ENCODE results near the gene C1orf35. TPM values are rescaled to one million over a fixed set of nuclear protein-coding genes. Genes with fewer than 3 reads are reported as not detected.

C1orf35 gene
- total and polyA plus RNA-seq, 2 of the 4 experiments (the other 2 are of a cell fraction), result 4.3 to 13.0 TPM

DNA sequence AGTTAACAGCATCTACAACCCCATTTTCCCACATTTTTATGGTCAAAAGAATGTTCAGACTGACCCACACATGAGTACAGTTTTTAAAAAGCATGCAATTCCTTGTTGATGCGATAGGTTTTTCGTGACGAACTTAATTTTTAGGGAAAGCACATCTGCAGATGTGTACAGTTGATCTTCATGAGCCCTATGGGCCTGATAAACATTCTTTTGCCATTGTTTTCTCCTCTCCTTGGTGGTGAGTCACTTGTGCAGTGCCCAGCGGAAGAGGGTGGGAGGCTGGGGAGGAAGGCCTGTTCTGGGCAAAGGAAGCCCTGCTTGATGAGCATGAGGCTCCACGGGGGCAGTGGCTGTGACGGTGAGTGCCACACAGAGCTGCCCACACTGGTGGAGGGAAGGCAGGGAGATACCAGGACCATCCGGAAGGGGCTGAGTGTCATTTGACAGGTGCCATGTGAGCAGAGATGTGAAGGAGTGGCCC lies 15.3 kb downstream of the C1orf35 start:
- H3K14ac ChIP-seq (replicated peaks; ENCODE audit: low read depth, low read length), result no peak overlapping the region
- H3K36me3 ChIP-seq (ENCODE audit: control insufficient read depth, insufficient read depth, low read length), result peaks cover 19% of the 10 kb centered on the region
- H3K18ac ChIP-seq (ENCODE audit: low read depth, low read length), result no peak overlapping the region
- H2AK5ac ChIP-seq (ENCODE audit: low read depth, low read length), result no peak overlapping the region
- no peak overlapping the region for H2BK15ac ChIP-seq (ENCODE audit: low read depth, low read length)
- peak; percentile 28 for ATAC-seq (ENCODE audit: low read depth)
- peak overlapping the region; percentile 71 for H2BK5ac ChIP-seq (ENCODE audit: low read depth, low read length, poor library complexity, severe bottlenecking)
- H4K91ac ChIP-seq (ENCODE audit: insufficient read depth, low read depth, low read length), result no peak overlapping the region
- 87% methylated on average over 2 of the region's 7 CpGs; no CpG with 5 or more reads in 1 of the 2 experiments for WGBS, 2 experiments (ENCODE audit: extremely low coverage in 2 of 2, insufficient read length in 1 of 2)
- peak overlapping the region; percentile 60 for H3K4me2 ChIP-seq (ENCODE audit: low read depth, low read length)
- ChIA-PET POLR2A (ENCODE audit: unreplicated experiment) (no interaction called here), CTCF (no interaction called here)
- peak overlapping the region; percentile 41; the same call in 1 of the 2 replicates for H3K27ac ChIP-seq (ENCODE audit: insufficient read depth, low read length)
- in situ Hi-C loops (cut with MboI; ENCODE audit: low sequenced_read_pairs), result loop anchor here (10.0 kb wide), 1 partner anchor 323 kb away; no protein-coding TSS in a partner anchor
- no peak overlapping the region for H2AFZ ChIP-seq (replicated peaks; ENCODE audit: low read length, poor library complexity)
- H3K56ac ChIP-seq (ENCODE audit: extremely low read depth, insufficient read depth, low read length), result no peak overlapping the region
- no peak overlapping the region for H2BK20ac ChIP-seq (ENCODE audit: low read depth, low read length)
- H3K4ac ChIP-seq (ENCODE audit: low read depth, low read length), result no peak overlapping the region
- H4K5ac ChIP-seq (ENCODE audit: low read depth, low read length), result no peak overlapping the region
- no peaks in the 10 kb centered on the region for H3K27me3 ChIP-seq (ENCODE audit: control insufficient read depth, insufficient read depth, low read length)
- H3K9me1 ChIP-seq (ENCODE audit: insufficient read depth, low read length), result peaks cover 48% of the 10 kb centered on the region
- BruUV-seq (replicated peaks), result no TSS peak
- H3K79me1 ChIP-seq (ENCODE audit: low read depth in 1 of 2, low read length in 2 of 2), result peaks cover 0 to 45% of the 10 kb centered on the region in 2 experiments; a peak in 1 of 4 replicates
- H4K20me1 ChIP-seq (ENCODE audit: insufficient read depth, low read length), result peaks cover 97% of the 10 kb centered on the region
- H3K4me1 ChIP-seq (ENCODE audit: control insufficient read depth, insufficient read depth, low read length), result peaks cover 39% of the 10 kb centered on the region
- peak overlapping the region; percentile 23 for H2AK9ac ChIP-seq (replicated peaks; ENCODE audit: low read depth, low read length, poor library complexity)
- intact Hi-C loops (cut with micrococcal nuclease), result loop anchor here (10.0 kb wide), 1 partner anchor 603 kb away; no protein-coding TSS in a partner anchor
- no peak overlapping the region for H2BK120ac ChIP-seq (ENCODE audit: low read depth, low read length)
- 0 out of 2 replicates have a peak overlapping the region, but pooled peaks have one; percentile 21 for H3K23ac ChIP-seq (ENCODE audit: low read depth, low read length)
- no peak overlapping the region for H4K8ac ChIP-seq (ENCODE audit: low read depth in 2 of 2, low read length in 2 of 2)
- dilution Hi-C loops (cut with HindIII; ENCODE audit: low sequenced_read_pairs, unreplicated experiment), result no loop called here
- H3K9ac ChIP-seq (ENCODE audit: low read depth, low read length), result no peak overlapping the region
- TF ChIP-seq, protein P1, sequence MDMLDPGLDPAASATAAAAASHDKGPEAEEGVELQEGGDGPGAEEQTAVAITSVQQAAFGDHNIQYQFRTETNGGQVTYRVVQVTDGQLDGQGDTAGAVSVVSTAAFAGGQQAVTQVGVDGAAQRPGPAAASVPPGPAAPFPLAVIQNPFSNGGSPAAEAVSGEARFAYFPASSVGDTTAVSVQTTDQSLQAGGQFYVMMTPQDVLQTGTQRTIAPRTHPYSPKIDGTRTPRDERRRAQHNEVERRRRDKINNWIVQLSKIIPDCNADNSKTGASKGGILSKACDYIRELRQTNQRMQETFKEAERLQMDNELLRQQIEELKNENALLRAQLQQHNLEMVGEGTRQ (IDR thresholded peaks at IDR 0.05; ENCODE audit: low read depth, low read length), result no peak
- TF ChIP-seq BHLHE40 (IDR thresholded peaks at IDR 0.05; ENCODE audit: low read depth, low read length), result no peak
- peak; percentile 36; the same call in 1 of the 2 replicates for TF ChIP-seq MAZ (IDR thresholded peaks at IDR 0.05; ENCODE audit: borderline replicate concordance, low read depth, low read length)
- TF ChIP-seq NFE2L2 (IDR thresholded peaks at IDR 0.05; ENCODE audit: low read depth, low read length), result no peak
- TF ChIP-seq CTCF (conservative IDR thresholded peaks at IDR 0.05; ENCODE audit: low read depth, low read length), result no peak
- TF ChIP-seq SMC3 (IDR thresholded peaks at IDR 0.05; ENCODE audit: low read depth, low read length), result no peak
- peak; percentile 50; the same call in 1 of the 2 replicates for TF ChIP-seq FOS (IDR thresholded peaks at IDR 0.05; ENCODE audit: low read depth, low read length)
- no peak for TF ChIP-seq RAD21 (IDR thresholded peaks at IDR 0.05; ENCODE audit: low read length)
- TF ChIP-seq MXI1 (IDR thresholded peaks at IDR 0.05; ENCODE audit: borderline replicate concordance, low read depth, low read length), result 0 out of 2 replicates have a peak, but pooled peaks have one; percentile 14
- no peak for TF ChIP-seq RFX5 (IDR thresholded peaks at IDR 0.05; ENCODE audit: low read depth, low read length)
- no peak for TF ChIP-seq CEBPB (IDR thresholded peaks at IDR 0.05; ENCODE audit: low read depth, low read length)
- no peak overlapping the region for H3K4me3 ChIP-seq (ENCODE audit: insufficient read depth, low read depth, low read length)
- H3K9me3 ChIP-seq (ENCODE audit: control insufficient read depth, insufficient read depth, low read length), result no peaks in the 10 kb centered on the region
- DNase-seq, result peak; percentile 65

All from IMR-90 (cell line).